OCI-LY3 (cell line): ENCODE data around the gene SUSD4.

Experiments used
- H2AFZ ChIP-seq: fragments of 200-600, 300-600 bp; shearing (Covaris generic); 2 replicates; pipeline ENCODE4 v1.6.0; 2014; ENCODE audit warnings: antibody characterized with exemption, low read depth, low read length
- H3K27ac ChIP-seq: fragments of 200-600, 300-600 bp; sonication (generic); 2 replicates; pipeline ENCODE4 v1.5.1; 2014; ENCODE audit warnings: mild to moderate bottlenecking, low read length, moderate library complexity, mixed read lengths
- H3K27me3 ChIP-seq: fragments of 200-600, 300-600 bp; sonication (generic); 2 replicates; pipeline ENCODE4 v1.6.1; 2014; ENCODE audit warnings: low read depth, low read length, mixed read lengths
- H3K36me3 ChIP-seq: fragments of 200-600, 300-600 bp; sonication (generic); replicated peaks from 2 replicates; pipeline ENCODE3; 2014; ENCODE audit warnings: low read depth, low read length, mixed read lengths
- H3K4me1 ChIP-seq: fragments of 300-600, 200-600 bp; sonication (generic); 2 replicates; pipeline ENCODE4 v1.6.1; 2014; ENCODE audit warnings: low read length, mixed read lengths
- H3K4me2 ChIP-seq: fragments of 200-600, 300-600 bp; sonication (generic); 2 replicates; pipeline ENCODE4 v1.6.1; 2014; ENCODE audit warnings: low read length, mixed read lengths
- H3K4me3 ChIP-seq: fragments of 300-600, 200-600 bp; sonication (generic); 2 replicates; pipeline ENCODE4 v1.5.1; 2014; ENCODE audit warnings: antibody characterized with exemption, mild to moderate bottlenecking, low read length, moderate library complexity
- H3K79me2 ChIP-seq: fragments of 300-600, 200-600 bp; shearing (Covaris generic); 2 replicates; pipeline ENCODE4 v1.6.1; 2014; ENCODE audit warnings: mild to moderate bottlenecking, low read length, mixed read lengths
- H3K9ac ChIP-seq: fragments of 300-600, 200-600 bp; shearing (Covaris generic); 2 replicates; pipeline ENCODE4 v1.6.0; 2014; ENCODE audit warnings: mild to moderate bottlenecking, low read length, moderate library complexity
- H3K9me3 ChIP-seq: fragments of 200-600, 300-600 bp; shearing (Covaris generic); 2 replicates; pipeline ENCODE4 v1.6.1; 2014; ENCODE audit warnings: low read length, mixed read lengths; ENCODE audit not compliant: insufficient read depth
- H4K20me1 ChIP-seq: fragments of 200-600, 300-600 bp; sonication (generic); 2 replicates; pipeline ENCODE4 v1.6.1; 2016; ENCODE audit warnings: low read length, mixed read lengths; ENCODE audit not compliant: insufficient read depth
- CTCF ChIP-seq: fragments of 200-600, 300-600 bp; sonication (generic); IDR thresholded peaks from 2 replicates; pipeline ENCODE4 v1.5.1; 2014; ENCODE audit warnings: antibody characterized with exemption, low read length, low read depth
- EZH2phosphoT487 ChIP-seq: fragments of 200-600 bp; shearing (Covaris generic); IDR thresholded peaks from 2 replicates; pipeline ENCODE4 v1.6.1; 2018; ENCODE audit warnings: antibody characterized with exemption, mixed run types, low read depth

Gene SUSD4

GRCh38 chr1:223393275-223394214, 29.6 kb upstream of the SUSD4 start, which contains the start of gene CCDC185:
TSS of gene CCDC185 (plus strand) at chr1:223393415. CDS start at chr1:223393476, 61 bp downstream.
- Histone ChIP-seq H3K4me3 (no peak within 1 kb of the TSS), H3K79me2 (no peaks in the 10 kb centered on the region), H2AFZ (no peak within 1 kb of the TSS), H3K9ac (no peak within 1 kb of the TSS), H3K36me3 (no peaks in the 10 kb centered on the region), H3K9me3 (no peaks in the 10 kb centered on the region), H3K27me3 (peaks cover 15% of the 10 kb centered on the region), H3K27ac (no peak within 1 kb of the TSS), H3K4me2 (no peak within 1 kb of the TSS), H4K20me1 (no peaks in the 10 kb centered on the region), H3K4me1 (no peaks in the 10 kb centered on the region)
- TF ChIP-seq EZH2phosphoT487 (no peak), CTCF (no peak)

- peaks cover 27% of the 10 kb centered on the region for H3K27me3 ChIP-seq
- no peak overlapping the region for H3K4me2 ChIP-seq
- H2AFZ ChIP-seq: no peak overlapping the region
- no peaks in the 10 kb centered on the region for H4K20me1 ChIP-seq
- H3K4me3 ChIP-seq: no peak overlapping the region
- no peak for TF ChIP-seq EZH2phosphoT487
- no peak for TF ChIP-seq CTCF
- H3K27ac ChIP-seq: no peak overlapping the region
- no peaks in the 10 kb centered on the region for H3K9me3 ChIP-seq
- H3K4me1 ChIP-seq: no peaks in the 10 kb centered on the region
- H3K9ac ChIP-seq: no peak overlapping the region
- H3K79me2 ChIP-seq: no peaks in the 10 kb centered on the region
- H3K36me3 ChIP-seq: no peaks in the 10 kb centered on the region
Observed at GRCh38 chr1:223390618-223391017, 26.6 kb upstream of the SUSD4 start.

GRCh38 chr1:223386013-223386412, 22.0 kb upstream of the SUSD4 start:
- TF ChIP-seq CTCF (no peak), EZH2phosphoT487 (no peak)
- Histone ChIP-seq H2AFZ (no peak overlapping the region), H3K4me3 (no peak overlapping the region), H3K4me2 (no peak overlapping the region), H3K27me3 (peaks cover 27% of the 10 kb centered on the region), H3K79me2 (no peaks in the 10 kb centered on the region), H3K4me1 (no peaks in the 10 kb centered on the region), H3K9me3 (no peaks in the 10 kb centered on the region), H3K9ac (no peak overlapping the region), H3K27ac (no peak overlapping the region), H4K20me1 (no peaks in the 10 kb centered on the region), H3K36me3 (no peaks in the 10 kb centered on the region)

GRCh38 chr1:223378754-223379153, 14.8 kb upstream of the SUSD4 start:
- H3K27me3 ChIP-seq: peaks cover 6% of the 10 kb centered on the region; the same call in 1 of the 2 replicates
- peaks cover 4% of the 10 kb centered on the region; the same call in 1 of the 2 replicates for H3K9me3 ChIP-seq
- H3K4me2 ChIP-seq: no peak overlapping the region
- H3K36me3 ChIP-seq: no peaks in the 10 kb centered on the region
- no peak overlapping the region for H3K4me3 ChIP-seq
- no peak overlapping the region for H2AFZ ChIP-seq
- TF ChIP-seq EZH2phosphoT487 (no peak), CTCF (no peak)
- no peak overlapping the region for H3K9ac ChIP-seq
- no peaks in the 10 kb centered on the region for H3K79me2 ChIP-seq
- no peaks in the 10 kb centered on the region for H3K4me1 ChIP-seq
- no peak overlapping the region for H3K27ac ChIP-seq
- H4K20me1 ChIP-seq: no peaks in the 10 kb centered on the region
